Right lobe of liver (tissue), 4 donors: ENCODE data around the gene CALD1.

Experiments
- POLR2A ChIP-seq: fragments of 450-650 bp; IDR thresholded peaks from one replicate; pipeline ENCODE4 v1.6.1; 2017; ENCODE audit warnings: antibody characterized with exemption, mild to moderate bottlenecking
- TF ChIP-seq, protein P1 (sequence below), 4 donors: fragments of 200-600 bp in 3 of 4; fragments of 450-650 bp in 1 of 4; IDR thresholded peaks; one replicate each; pipeline versions ENCODE4 v1.5.1 to v1.8.0; 2016 to 2022; ENCODE audit warnings: antibody characterized with exemption in 4 of 4, mild to moderate bottlenecking in 2 of 4
- donor health status: DM: no; HTN: no; CAD: no.
- donor health status: DM: no; HTN: no; CAD: no.
- donor health status: DM: no; HTN: yes; CAD: no.

DNA sequence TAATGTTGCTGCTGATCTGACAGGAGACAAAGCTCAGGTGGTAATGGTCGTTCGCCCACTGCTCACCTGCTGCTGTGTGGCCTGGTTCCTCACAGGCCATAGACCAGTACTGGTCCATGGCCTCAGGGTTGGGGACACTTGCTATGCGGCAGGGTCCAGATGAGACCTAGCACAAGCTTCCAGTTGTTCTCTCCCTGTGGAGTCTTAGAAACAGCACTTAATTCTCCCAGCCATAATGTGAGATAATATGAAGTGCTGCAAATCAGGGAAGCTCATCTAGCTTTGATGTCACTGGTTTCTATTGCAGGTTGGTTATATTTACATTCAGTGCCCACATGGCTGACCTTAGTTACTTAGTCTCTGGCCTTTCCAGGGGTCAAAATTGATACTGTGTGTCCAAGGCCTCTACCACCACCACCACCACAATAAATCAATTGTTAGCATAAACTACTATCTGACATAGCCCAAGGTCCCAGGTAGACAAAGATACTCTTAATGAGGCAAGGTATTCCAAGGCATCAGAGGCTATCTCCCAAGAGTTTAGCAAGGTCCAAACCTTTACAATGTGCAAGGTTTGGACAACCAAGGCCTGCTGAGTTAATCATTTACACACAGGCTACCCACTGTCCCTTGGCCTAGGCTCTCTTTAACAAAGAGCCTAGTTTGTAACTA is 217.9 kb downstream of the CALD1 start:
- TF ChIP-seq POLR2A, result no peak
- TF ChIP-seq, protein P1, sequence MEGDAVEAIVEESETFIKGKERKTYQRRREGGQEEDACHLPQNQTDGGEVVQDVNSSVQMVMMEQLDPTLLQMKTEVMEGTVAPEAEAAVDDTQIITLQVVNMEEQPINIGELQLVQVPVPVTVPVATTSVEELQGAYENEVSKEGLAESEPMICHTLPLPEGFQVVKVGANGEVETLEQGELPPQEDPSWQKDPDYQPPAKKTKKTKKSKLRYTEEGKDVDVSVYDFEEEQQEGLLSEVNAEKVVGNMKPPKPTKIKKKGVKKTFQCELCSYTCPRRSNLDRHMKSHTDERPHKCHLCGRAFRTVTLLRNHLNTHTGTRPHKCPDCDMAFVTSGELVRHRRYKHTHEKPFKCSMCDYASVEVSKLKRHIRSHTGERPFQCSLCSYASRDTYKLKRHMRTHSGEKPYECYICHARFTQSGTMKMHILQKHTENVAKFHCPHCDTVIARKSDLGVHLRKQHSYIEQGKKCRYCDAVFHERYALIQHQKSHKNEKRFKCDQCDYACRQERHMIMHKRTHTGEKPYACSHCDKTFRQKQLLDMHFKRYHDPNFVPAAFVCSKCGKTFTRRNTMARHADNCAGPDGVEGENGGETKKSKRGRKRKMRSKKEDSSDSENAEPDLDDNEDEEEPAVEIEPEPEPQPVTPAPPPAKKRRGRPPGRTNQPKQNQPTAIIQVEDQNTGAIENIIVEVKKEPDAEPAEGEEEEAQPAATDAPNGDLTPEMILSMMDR (IDR thresholded peaks at IDR 0.05), result no peak
